ENCODE measurements around the gene C1orf116. TPM values are rescaled to one million over a fixed set of nuclear protein-coding genes. Genes with fewer than 3 reads are reported as not detected.

The C1orf116 gene
- total RNA-seq, 1 experiment from 2014 or later = 0.50 TPM

DNA sequence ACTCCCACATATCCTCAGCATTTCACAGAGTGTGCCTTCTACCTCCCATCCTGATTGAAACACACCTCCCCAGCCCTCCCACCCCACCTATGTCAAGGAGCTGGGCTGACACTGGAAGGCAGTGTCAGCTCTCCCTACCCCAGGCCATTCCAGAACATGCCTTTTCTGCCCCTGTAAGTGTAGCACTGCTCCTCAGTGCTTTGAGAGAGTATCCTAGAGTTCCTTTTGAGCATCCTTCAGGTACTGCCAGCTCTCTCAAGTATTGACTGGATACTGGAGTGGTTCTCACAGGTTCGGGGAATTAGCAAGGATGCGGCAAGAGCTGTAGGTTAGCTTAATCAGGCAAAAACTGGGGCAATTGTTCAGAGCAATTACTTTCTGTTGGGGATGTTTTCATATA lies 21.8 kb downstream of the C1orf116 start:
- in situ Hi-C loops (cut with HindIII; ENCODE audit: low pct_unique_long_range_greater_than_20kb, low sequenced_read_pairs) = no loop called here
- no peak for DNase-seq (ENCODE audit: low read depth, low spot score)

GRCh38 chr1:207009945-207010344 lies 22.6 kb downstream of the C1orf116 start:
- in situ Hi-C loops (cut with HindIII; ENCODE audit: low pct_unique_long_range_greater_than_20kb, low sequenced_read_pairs) = no loop called here
- DNase-seq (ENCODE audit: low read depth, low spot score) = peak; percentile 28

DNA sequence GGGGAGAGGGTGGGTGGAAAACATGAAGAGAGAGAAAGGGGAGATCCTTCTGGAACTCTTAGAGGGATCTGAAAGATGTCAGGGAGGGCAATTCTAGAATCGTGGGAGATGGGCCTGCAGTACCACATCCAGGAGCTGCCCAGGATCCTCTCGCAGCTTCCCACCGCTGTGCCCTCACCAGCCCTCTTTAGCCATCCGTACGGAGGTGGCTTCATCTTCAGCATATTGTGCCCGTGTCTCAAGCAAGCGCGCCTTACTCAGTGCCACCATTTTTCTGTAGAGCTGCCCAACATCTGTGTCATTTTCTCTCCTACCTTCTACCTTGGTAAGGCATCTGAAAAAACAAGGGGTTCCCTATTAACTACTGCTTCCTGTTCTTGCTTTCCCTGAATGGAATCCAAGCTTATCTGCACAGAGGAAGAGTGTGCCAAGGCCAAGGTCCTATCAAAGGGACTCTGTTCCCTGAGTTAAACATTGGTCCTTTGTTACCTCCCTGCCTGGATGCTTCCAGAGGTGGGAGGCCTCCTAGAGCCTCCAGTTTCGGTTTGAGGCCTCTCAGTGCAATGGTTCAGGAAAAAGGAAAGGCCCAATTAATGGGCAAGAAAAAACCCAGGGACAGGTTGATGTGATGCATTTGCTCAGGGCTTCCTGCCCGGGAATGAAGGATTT lies 23.2 kb downstream of the C1orf116 start:
- in situ Hi-C loops (cut with HindIII; ENCODE audit: low pct_unique_long_range_greater_than_20kb, low sequenced_read_pairs) = no loop called here
- peak; percentile 89 for DNase-seq (ENCODE audit: low read depth, low spot score)

- DNase-seq (ENCODE audit: low read depth, low spot score) = peak; percentile 95
- in situ Hi-C loops (cut with HindIII; ENCODE audit: low pct_unique_long_range_greater_than_20kb, low sequenced_read_pairs) = no loop called here
Observed at GRCh38 chr1:207007352-207008033, 25.1 kb downstream of the C1orf116 start.

GRCh38 chr1:207006914-207007313 lies 25.6 kb downstream of the C1orf116 start:
- in situ Hi-C loops (cut with HindIII; ENCODE audit: low pct_unique_long_range_greater_than_20kb, low sequenced_read_pairs) = no loop called here
- DNase-seq (ENCODE audit: low read depth, low spot score) = no peak

DNA sequence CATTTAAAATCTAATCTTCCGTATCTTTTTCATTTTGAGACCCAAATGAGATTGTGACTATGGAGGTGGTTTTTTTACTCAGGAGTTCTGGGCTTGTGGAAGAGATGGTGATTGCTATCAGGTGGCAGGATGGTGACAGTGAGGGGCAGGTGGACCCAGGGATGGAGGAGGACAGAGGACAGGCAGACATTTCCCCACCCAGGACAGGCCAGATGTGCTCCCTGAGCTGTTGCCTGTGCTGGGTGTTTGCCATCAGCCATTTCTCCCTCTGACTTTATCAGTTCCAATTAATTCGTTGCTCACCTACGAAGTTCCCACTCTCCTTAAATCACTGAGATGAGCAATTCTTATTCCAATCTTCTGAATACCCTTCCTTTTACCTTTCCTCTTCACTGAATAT lies 26.5 kb downstream of the C1orf116 start:
- no peak for DNase-seq (ENCODE audit: low read depth, low spot score)
- in situ Hi-C loops (cut with HindIII; ENCODE audit: low pct_unique_long_range_greater_than_20kb, low sequenced_read_pairs) = no loop called here

GRCh38 chr1:207004931-207005830 lies 27.4 kb downstream of the C1orf116 start:
- DNase-seq (ENCODE audit: low read depth, low spot score) = peak; percentile 87
- in situ Hi-C loops (cut with HindIII; ENCODE audit: low pct_unique_long_range_greater_than_20kb, low sequenced_read_pairs) = no loop called here

GRCh38 chr1:207003210-207003609 lies 29.3 kb downstream of the C1orf116 start:
- DNase-seq (ENCODE audit: low read depth, low spot score) = no peak
- in situ Hi-C loops (cut with HindIII; ENCODE audit: low pct_unique_long_range_greater_than_20kb, low sequenced_read_pairs) = no loop called here

DNA sequence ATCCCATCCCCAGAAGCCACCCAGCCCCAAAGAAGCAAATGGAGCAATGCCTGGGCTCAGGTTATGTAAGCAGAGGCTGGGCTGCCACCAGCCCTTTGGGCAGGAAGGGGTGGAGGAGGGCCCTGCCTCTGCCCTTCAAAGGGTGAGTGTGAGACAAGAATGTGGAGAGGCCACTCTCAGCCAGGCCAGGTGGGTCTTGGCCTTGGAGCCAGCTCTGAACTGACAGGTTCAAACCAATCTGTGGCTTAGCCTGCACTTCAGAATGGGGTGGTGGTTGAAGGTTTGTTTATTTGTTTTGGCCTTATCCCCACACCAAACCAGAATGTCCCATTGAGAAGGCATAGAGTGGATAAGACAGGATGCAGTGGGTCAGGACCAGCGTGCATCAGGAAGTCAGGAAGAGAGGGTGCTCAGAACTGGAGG lies 29.8 kb downstream of the C1orf116 start:
- no peak for DNase-seq (ENCODE audit: low read depth, low spot score)
- in situ Hi-C loops (cut with HindIII; ENCODE audit: low pct_unique_long_range_greater_than_20kb, low sequenced_read_pairs) = no loop called here

DNA sequence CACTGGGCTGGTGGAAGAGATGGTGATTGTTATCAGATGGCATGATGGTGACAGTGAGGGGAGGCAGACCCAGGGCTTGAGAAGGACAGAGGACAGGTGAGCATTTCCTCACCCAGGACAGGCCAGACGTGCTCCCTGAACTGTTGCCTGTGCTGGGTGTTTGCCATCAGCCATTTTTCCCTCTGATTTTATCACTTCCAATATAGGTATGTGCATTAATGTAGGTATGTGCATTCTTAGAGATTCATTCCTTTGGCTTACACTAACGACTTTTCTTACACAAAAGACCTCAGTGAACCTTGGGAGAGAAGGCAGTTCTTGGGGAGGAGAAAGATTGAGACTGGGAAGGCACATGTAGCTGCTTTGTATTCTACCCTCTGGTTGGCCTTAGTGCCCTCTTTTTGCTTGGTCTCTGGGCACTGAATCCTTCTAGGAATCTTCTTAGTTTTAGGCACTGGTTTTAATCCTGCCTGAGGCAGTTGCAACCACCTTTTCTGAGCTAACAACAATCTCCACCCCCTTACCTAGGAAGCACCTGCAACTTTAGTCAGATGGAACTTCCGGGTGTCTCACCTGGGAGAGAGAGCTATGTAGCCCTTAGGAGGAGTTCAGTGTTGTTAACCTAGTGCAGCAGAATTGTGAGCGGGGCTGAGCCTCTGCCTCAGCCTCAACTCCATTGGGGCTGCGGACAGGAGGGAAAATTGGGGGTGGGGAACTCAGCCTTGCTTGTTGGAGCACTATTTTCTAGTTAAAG lies 30.9 kb downstream of the C1orf116 start:
- in situ Hi-C loops (cut with HindIII; ENCODE audit: low pct_unique_long_range_greater_than_20kb, low sequenced_read_pairs) = no loop called here
- DNase-seq (ENCODE audit: low read depth, low spot score) = no peak

- no peak for DNase-seq (ENCODE audit: low read depth, low spot score)
- in situ Hi-C loops (cut with HindIII; ENCODE audit: low pct_unique_long_range_greater_than_20kb, low sequenced_read_pairs) = no loop called here
Observed at GRCh38 chr1:207000651-207001291, 31.8 kb downstream of the C1orf116 start.

DNA sequence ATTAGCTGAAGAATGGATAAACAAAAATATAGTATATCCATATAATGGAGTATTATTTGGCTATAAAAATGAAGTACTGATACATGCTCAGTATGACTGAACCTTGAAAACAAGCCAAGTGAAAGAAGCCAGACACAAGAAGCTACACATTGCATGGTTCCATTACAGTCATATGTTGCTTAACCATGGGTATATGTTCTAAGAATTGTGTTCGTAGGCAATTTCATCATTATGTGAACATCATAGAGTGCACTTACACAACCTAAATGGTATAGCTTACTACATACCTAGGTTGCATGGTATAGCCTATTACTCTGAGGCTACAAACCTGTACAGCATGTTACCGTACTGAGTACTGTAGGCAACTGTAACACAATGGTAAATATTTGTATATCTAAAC lies 33.7 kb downstream of the C1orf116 start:
- in situ Hi-C loops (cut with HindIII; ENCODE audit: low pct_unique_long_range_greater_than_20kb, low sequenced_read_pairs) = no loop called here
- DNase-seq (ENCODE audit: low read depth, low spot score) = no peak

GRCh38 chr1:206992790-206993189 lies 39.8 kb downstream of the C1orf116 start:
- no peak for DNase-seq (ENCODE audit: low read depth, low spot score)

GRCh38 chr1:206987873-206988272 lies 44.7 kb downstream of the C1orf116 start:
- in situ Hi-C loops (cut with HindIII; ENCODE audit: low pct_unique_long_range_greater_than_20kb, low sequenced_read_pairs) = no loop called here
- DNase-seq (ENCODE audit: low read depth, low spot score) = no peak

More at GRCh38 chr1:206992790-206993189, 39.8 kb downstream of the C1orf116 start:
- in situ Hi-C loops (cut with HindIII; ENCODE audit: low pct_unique_long_range_greater_than_20kb, low sequenced_read_pairs) = no loop called here

GRCh38 chr1:206986885-206987284 lies 45.7 kb downstream of the C1orf116 start:
- in situ Hi-C loops (cut with HindIII; ENCODE audit: low pct_unique_long_range_greater_than_20kb, low sequenced_read_pairs) = no loop called here
- no peak for DNase-seq (ENCODE audit: low read depth, low spot score)

DNA sequence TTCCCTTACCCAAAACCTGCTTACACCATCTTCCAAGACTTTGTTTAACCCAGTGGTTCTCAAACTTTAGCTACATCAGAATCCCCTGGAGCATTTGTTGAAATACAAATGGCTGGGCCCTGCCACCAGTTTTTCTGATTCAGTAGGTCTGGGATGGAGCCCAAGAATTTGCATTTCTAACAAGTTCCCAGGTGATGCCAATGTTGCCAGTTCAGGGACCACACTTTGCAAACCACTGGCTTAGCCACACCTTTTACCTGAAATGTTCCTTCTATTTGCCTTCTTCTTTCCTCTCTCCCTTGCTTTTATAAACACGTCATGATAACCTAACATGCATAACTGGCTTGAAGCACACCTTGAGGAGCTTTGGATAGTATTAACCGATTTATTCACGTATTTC lies 46.2 kb downstream of the C1orf116 start:
- in situ Hi-C loops (cut with HindIII; ENCODE audit: low pct_unique_long_range_greater_than_20kb, low sequenced_read_pairs) = no loop called here
- DNase-seq (ENCODE audit: low read depth, low spot score) = no peak

- no peak for DNase-seq (ENCODE audit: low read depth, low spot score)
- in situ Hi-C loops (cut with HindIII; ENCODE audit: low pct_unique_long_range_greater_than_20kb, low sequenced_read_pairs) = no loop called here
Observed at GRCh38 chr1:206985162-206985749, 47.3 kb downstream of the C1orf116 start.
